Measurements from ENCODE around the gene DVL2. TPM values are rescaled to one million over a fixed set of nuclear protein-coding genes. Genes with fewer than 3 reads are reported as not detected.

DVL2 gene
- total RNA-seq, 1 donor: 106 TPM

DNA sequence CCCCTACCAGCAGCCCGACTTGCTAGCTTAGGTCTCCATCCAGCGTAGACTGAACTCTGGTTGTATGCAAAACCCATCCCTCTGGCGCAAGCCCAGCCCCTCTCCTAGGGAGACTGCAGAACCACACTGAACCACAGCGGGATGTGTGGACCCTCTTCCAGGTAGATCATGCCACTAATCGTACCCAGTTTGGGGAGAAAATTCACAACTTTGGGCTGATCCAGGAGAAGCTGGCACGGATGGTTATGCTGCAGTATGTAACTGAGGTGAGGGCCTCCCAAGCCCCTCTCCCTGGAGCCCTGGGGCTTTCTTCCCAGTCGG is 11.4 kb downstream of the DVL2 start:
- Histone ChIP-seq H3K27ac (ENCODE audit: low read depth, low read length) (no peak overlapping the region), H3K27me3 (ENCODE audit: insufficient read depth, low read length) (no peaks in the 10 kb centered on the region), H4K20me1 (ENCODE audit: insufficient read depth, low read length) (peaks cover 48% of the 10 kb centered on the region), H3K9me3 (ENCODE audit: low read depth, low read length) (no peaks in the 10 kb centered on the region), H3K4me2 (ENCODE audit: insufficient read depth, low read length) (no peak overlapping the region), H3K4me1 (ENCODE audit: insufficient read depth, low read length) (peaks cover 26% of the 10 kb centered on the region), H3K36me3 (ENCODE audit: insufficient read depth, low read length) (peaks cover 62% of the 10 kb centered on the region), H2AFZ (ENCODE audit: low read length) (no peak overlapping the region), H3K4me3 (ENCODE audit: insufficient read depth, low read length) (no peak overlapping the region), H3K79me2 (ENCODE audit: insufficient read depth, low read length) (peaks cover 39% of the 10 kb centered on the region)
- no peak for DNase-seq (ENCODE audit: insufficient read length, low spot score, missing footprints)
- TF ChIP-seq, protein P1, sequence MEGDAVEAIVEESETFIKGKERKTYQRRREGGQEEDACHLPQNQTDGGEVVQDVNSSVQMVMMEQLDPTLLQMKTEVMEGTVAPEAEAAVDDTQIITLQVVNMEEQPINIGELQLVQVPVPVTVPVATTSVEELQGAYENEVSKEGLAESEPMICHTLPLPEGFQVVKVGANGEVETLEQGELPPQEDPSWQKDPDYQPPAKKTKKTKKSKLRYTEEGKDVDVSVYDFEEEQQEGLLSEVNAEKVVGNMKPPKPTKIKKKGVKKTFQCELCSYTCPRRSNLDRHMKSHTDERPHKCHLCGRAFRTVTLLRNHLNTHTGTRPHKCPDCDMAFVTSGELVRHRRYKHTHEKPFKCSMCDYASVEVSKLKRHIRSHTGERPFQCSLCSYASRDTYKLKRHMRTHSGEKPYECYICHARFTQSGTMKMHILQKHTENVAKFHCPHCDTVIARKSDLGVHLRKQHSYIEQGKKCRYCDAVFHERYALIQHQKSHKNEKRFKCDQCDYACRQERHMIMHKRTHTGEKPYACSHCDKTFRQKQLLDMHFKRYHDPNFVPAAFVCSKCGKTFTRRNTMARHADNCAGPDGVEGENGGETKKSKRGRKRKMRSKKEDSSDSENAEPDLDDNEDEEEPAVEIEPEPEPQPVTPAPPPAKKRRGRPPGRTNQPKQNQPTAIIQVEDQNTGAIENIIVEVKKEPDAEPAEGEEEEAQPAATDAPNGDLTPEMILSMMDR (IDR thresholded peaks at IDR 0.05; ENCODE audit: extremely low read depth, low read depth, low read length): no peak

DNA sequence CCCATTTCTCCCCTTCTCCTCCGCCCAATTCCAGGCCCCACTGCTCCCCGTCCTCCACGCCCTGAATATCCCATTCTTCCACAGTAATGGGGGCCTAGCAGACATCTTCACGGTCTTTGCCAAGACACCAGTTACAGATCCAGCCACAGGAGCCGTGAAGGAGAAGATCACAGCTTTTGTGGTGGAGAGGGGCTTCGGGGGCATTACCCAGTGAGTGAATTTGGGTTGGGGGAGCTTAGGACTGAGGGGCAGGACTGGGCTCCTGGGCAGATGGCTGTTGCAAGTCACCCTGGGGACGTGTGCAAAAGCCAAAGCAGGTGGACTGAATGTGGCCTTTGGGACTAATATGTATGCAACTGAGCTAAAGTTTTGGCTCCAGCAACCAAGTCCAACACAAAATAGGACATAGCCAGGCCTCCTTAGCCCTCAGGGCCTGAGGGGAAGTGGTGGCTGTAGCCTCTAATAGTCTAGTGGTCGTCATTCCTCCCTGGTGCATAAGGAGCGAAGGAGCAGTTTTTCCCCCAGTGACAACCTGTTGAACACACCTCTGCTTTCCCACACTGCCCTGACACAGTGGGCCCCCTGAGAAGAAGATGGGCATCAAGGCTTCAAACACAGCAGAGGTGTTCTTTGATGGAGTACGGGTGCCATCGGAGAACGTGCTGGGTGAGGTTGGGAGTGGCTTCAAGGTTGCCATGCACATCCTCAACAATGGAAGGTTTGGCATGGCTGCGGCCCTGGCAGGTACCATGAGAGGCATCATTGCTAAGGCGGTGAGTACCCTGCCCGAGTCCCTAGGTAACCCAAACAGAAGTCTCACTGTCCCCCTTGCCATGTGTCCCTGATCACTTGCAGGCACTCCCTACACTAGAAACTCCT is 12.0 kb downstream of the DVL2 start:
- TF ChIP-seq, protein P1 (IDR thresholded peaks at IDR 0.05; ENCODE audit: extremely low read depth, low read depth, low read length): no peak
- H3K9me3 ChIP-seq (ENCODE audit: low read depth, low read length): no peaks in the 10 kb centered on the region
- H3K79me2 ChIP-seq (ENCODE audit: insufficient read depth, low read length): peaks cover 39% of the 10 kb centered on the region
- H3K27ac ChIP-seq (ENCODE audit: low read depth, low read length): no peak overlapping the region
- H3K4me3 ChIP-seq (ENCODE audit: insufficient read depth, low read length): no peak overlapping the region
- DNase-seq (ENCODE audit: insufficient read length, low spot score, missing footprints): no peak
- H3K36me3 ChIP-seq (ENCODE audit: insufficient read depth, low read length): peaks cover 57% of the 10 kb centered on the region
- H4K20me1 ChIP-seq (ENCODE audit: insufficient read depth, low read length): peaks cover 46% of the 10 kb centered on the region
- no peak overlapping the region for H2AFZ ChIP-seq (ENCODE audit: low read length)
- H3K27me3 ChIP-seq (ENCODE audit: insufficient read depth, low read length): no peaks in the 10 kb centered on the region
- H3K4me2 ChIP-seq (ENCODE audit: insufficient read depth, low read length): no peak overlapping the region
- peaks cover 30% of the 10 kb centered on the region for H3K4me1 ChIP-seq (ENCODE audit: insufficient read depth, low read length)

GRCh38 chr17:7221278-7222092 is 12.8 kb downstream of the DVL2 start:
- Histone ChIP-seq H2AFZ (ENCODE audit: low read length) (no peak overlapping the region), H3K4me2 (ENCODE audit: insufficient read depth, low read length) (peak overlapping the region; percentile 99), H4K20me1 (ENCODE audit: insufficient read depth, low read length) (peaks cover 46% of the 10 kb centered on the region), H3K27ac (ENCODE audit: low read depth, low read length) (peak overlapping the region; percentile 94), H3K79me2 (ENCODE audit: insufficient read depth, low read length) (peaks cover 42% of the 10 kb centered on the region), H3K4me3 (ENCODE audit: insufficient read depth, low read length) (peak overlapping the region; percentile 97), H3K36me3 (ENCODE audit: insufficient read depth, low read length) (peaks cover 50% of the 10 kb centered on the region), H3K27me3 (ENCODE audit: insufficient read depth, low read length) (no peaks in the 10 kb centered on the region), H3K9me3 (ENCODE audit: low read depth, low read length) (no peaks in the 10 kb centered on the region), H3K4me1 (ENCODE audit: insufficient read depth, low read length) (peaks cover 35% of the 10 kb centered on the region)
- DNase-seq (ENCODE audit: insufficient read length, low spot score, missing footprints): no peak
- TF ChIP-seq, protein P1 (IDR thresholded peaks at IDR 0.05; ENCODE audit: extremely low read depth, low read depth, low read length): no peak
